SK-N-MC (cell line): Measurements from ENCODE around the gene ITGBL1.

Source experiments
- EZH2 ChIP-seq: fragments of 200-600 bp; sonication (generic); IDR thresholded peaks from one replicate; pipeline ENCODE4 v1.6.1; 2017; ENCODE audit warnings: antibody characterized with exemption
- FOXP2 ChIP-seq: optimal IDR thresholded peaks from 2 replicates; pipeline ENCODE3; 2011; ENCODE audit warnings: mild to moderate bottlenecking, moderate library complexity; ENCODE audit not compliant: insufficient read depth; ENCODE audit errors: extremely low read length, control extremely low read depth
- POLR2AphosphoS5 ChIP-seq: IDR thresholded peaks from 2 replicates; pipeline ENCODE4 v1.6.1; 2012; ENCODE audit warnings: mild to moderate bottlenecking, low read depth, low read length, borderline replicate concordance

GRCh38 chr13:101752432-101752831 lies 300.0 kb downstream of the ITGBL1 start:
- no peak for TF ChIP-seq EZH2
- TF ChIP-seq FOXP2 = no peak
- TF ChIP-seq POLR2AphosphoS5 = no peak
